Retinal pigment epithelial cell (primary cell): Measurements from ENCODE around the gene TEKT3.

Experiments
- DNase-seq: peaks from one replicate; pipeline ENCODE4 v3.0.0-alpha.2; 2010; ENCODE audit warnings: low read depth
- H3K4me3 ChIP-seq: 2 replicates; pipeline ENCODE4 v1.5.1; 2011; ENCODE audit warnings: mild to moderate bottlenecking, low read length, control low read depth, moderate library complexity
- CTCF ChIP-seq: conservative IDR thresholded peaks from 2 replicates; pipeline ENCODE4 v1.5.1; 2011; ENCODE audit warnings: low read depth, low read length, control low read depth, inconsistent platforms

Gene TEKT3

GRCh38 chr17:15281909-15282308, 59.5 kb downstream of the TEKT3 start:
- TF ChIP-seq CTCF = no peak
- no peak for DNase-seq
- no peak overlapping the region for H3K4me3 ChIP-seq

- DNase-seq = peak; percentile 81
- H3K4me3 ChIP-seq = no peak overlapping the region
- no peak for TF ChIP-seq CTCF
Observed at GRCh38 chr17:15278924-15279477, 62.4 kb downstream of the TEKT3 start.

GRCh38 chr17:15278380-15278779, 63.0 kb downstream of the TEKT3 start:
- H3K4me3 ChIP-seq = peak overlapping the region; percentile 13
- DNase-seq = no peak
- no peak for TF ChIP-seq CTCF

- no peak for DNase-seq
- H3K4me3 ChIP-seq = no peak overlapping the region
- no peak for TF ChIP-seq CTCF
Observed at GRCh38 chr17:15274017-15274416, 67.4 kb downstream of the TEKT3 start.

GRCh38 chr17:15273141-15273793, 68.1 kb downstream of the TEKT3 start:
- no peak for TF ChIP-seq CTCF
- no peak overlapping the region for H3K4me3 ChIP-seq
- DNase-seq = no peak

- DNase-seq = no peak
- no peak overlapping the region for H3K4me3 ChIP-seq
- no peak for TF ChIP-seq CTCF
Observed at GRCh38 chr17:15271741-15272140, 69.7 kb downstream of the TEKT3 start.
